Measurements from ENCODE around the gene MMS22L.

MMS22L gene, protein sequence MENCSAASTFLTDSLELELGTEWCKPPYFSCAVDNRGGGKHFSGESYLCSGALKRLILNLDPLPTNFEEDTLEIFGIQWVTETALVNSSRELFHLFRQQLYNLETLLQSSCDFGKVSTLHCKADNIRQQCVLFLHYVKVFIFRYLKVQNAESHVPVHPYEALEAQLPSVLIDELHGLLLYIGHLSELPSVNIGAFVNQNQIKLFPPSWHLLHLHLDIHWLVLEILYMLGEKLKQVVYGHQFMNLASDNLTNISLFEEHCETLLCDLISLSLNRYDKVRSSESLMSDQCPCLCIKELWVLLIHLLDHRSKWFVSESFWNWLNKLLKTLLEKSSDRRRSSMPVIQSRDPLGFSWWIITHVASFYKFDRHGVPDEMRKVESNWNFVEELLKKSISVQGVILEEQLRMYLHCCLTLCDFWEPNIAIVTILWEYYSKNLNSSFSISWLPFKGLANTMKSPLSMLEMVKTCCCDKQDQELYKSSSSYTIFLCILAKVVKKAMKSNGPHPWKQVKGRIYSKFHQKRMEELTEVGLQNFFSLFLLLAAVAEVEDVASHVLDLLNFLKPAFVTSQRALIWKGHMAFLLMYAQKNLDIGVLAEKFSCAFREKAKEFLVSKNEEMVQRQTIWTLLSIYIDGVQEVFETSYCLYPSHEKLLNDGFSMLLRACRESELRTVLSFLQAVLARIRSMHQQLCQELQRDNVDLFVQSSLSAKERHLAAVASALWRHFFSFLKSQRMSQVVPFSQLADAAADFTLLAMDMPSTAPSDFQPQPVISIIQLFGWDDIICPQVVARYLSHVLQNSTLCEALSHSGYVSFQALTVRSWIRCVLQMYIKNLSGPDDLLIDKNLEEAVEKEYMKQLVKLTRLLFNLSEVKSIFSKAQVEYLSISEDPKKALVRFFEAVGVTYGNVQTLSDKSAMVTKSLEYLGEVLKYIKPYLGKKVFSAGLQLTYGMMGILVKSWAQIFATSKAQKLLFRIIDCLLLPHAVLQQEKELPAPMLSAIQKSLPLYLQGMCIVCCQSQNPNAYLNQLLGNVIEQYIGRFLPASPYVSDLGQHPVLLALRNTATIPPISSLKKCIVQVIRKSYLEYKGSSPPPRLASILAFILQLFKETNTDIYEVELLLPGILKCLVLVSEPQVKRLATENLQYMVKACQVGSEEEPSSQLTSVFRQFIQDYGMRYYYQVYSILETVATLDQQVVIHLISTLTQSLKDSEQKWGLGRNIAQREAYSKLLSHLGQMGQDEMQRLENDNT

DNA sequence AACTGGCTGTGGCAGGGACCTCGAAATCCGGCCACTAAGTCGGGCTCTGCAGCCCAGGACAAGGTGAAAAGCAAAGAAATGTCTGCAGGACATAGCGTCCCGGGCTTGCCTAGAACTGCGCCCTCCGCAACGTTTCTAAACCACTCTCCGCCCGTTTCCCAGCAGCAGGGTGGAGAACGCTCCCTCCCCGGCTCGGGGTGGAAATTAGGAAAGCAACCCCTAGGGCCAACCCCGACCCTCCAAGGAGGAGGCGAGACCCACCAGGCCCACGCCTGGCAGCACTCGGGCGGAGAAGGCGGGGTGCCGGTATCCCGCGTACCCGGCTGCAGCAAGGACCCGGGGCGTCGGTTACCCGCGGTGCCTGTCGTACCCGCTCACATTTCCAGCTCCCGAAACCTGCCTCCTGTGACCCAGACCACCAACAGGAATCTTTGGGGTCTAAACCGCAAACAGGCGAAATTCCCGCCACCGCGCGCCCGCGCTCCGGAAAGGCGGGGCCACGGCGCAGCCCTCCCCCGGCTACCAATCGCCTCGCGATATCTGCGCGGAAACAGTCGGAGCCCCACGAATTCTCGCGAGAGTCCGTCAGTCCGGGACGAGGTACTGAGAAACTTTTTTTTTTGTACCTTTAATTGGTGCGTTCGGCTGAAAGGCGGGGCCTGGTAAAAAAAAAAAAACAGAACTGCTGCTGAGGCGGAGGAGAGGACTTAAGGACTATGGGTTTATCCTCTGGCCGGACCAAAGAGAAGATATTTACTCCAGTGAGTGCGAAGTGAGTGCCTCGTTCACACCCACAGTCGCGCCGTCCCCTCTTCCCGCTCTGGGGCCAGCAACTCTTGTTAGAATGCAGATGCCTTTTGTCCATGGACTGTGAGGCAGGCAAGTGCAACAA lies at the start of gene MMS22L:
Gene MMS22L, minus strand, starts transcription at position 491 of the 892 bp plus-strand sequence. CDS start 739 bp downstream, outside the sequence.
- peak; percentile 92 to 95 for DNase-seq

DNA sequence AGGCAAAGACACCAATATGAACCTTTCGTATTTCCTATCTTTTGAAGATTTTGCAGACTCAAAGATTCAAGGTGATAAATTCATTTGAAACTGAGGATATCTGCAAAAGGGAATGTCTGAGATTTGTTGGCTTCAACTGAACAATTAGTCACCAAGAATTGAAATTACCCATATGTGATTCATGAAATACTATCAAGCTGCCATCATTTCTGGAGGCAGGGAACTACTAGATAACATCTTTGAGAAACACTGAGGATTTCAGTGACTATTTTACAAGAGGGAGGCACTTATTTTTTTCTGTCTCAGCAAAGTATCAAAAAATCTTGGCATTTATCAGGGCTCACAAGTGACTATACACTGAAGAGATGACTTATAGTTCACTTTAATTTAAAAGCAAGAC lies 39.8 kb upstream of the MMS22L start:
- DNase-seq = no peak

DNA sequence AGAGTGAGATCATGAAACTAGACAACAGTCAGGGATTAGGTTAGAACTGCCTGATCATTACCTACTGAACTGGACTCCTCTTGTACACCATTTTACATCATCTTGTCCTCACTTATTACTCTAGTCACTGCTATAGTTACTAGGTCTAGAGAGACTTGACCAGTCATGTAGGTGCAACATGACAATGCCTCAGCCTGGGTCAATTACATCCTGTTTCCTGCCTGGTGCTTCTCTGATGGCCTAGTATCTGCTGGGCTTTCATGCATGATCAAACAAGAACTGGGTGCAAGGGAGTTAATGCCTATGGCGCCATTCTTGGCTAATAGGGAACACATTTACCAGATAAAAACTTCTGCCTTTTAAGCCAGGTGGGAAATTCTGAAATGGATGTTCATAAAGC lies 39.2 kb upstream of the MMS22L start:
- DNase-seq = no peak

DNA sequence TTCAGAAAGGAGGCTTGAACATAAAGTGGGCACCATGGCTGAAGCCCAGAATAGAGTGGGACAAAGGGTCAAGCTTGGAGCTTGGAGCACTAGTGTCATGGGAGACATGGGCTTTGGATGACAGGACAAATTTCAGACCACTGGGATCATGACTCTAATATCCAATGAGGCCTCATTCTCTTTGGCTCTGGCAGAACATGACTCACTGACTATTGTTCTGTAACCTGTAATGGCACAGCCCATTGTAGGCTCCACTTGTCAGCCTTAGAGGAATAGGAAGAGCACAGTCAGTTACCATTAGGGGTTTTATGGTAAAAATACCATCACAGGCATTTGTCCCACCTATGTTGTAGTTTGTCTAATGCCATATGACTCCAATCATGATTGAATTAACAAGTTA lies 34.0 kb upstream of the MMS22L start:
- no peak for DNase-seq

DNA sequence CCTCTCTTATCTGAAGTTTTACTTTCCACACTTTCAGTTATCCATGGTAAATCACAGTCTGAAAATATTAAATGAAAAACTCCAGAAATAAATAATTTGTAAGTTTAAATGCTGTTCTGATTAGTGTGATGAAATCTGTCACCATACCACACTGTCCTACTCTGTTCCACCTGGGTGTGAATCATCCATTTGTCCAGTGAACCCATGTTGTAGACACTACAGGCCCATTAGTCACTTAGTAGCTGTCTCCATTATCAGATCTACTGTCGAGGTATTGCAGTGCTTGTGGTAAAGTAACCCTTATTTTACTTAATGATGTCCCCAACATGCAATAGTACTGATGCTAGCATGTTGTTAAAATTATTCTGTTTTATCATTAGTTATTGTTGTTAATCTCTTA lies 29.2 kb upstream of the MMS22L start:
- DNase-seq = no peak

DNA sequence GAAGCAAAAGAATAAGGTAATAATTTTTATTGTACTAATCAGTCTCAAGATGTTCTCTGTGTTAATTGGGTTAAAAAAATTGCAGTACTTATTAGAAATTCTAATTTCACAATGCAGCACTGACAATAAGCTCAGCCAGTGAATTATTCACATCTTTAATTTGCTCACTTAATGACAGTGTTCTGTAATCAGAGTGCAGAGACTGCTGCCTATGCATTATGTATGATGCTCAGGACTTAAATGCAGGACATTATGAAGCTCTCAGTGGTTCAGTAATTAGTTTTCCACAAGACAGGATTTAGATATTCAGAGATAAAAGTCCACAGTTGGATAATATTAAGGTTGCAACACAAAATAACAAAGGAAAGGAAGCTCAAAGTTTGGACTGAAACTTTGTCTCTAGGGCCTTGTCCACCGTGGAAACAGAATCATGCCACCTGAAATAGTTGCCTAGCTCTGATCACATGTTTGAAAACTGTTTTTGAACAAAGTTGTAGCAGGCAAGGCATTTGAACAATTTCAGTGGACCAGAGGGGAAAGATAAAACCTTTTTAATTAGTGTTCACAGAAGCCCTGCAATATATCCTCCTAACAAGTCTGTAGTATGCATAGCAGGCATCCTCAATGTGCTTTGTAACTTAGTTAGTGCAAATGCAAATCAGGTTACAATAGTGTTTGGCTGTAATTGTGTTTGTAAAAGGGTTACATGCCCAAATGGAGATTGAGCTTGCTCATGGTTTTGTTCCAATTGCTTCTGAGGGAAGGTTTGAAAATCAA lies 23.7 kb upstream of the MMS22L start:
- no peak for DNase-seq

DNA sequence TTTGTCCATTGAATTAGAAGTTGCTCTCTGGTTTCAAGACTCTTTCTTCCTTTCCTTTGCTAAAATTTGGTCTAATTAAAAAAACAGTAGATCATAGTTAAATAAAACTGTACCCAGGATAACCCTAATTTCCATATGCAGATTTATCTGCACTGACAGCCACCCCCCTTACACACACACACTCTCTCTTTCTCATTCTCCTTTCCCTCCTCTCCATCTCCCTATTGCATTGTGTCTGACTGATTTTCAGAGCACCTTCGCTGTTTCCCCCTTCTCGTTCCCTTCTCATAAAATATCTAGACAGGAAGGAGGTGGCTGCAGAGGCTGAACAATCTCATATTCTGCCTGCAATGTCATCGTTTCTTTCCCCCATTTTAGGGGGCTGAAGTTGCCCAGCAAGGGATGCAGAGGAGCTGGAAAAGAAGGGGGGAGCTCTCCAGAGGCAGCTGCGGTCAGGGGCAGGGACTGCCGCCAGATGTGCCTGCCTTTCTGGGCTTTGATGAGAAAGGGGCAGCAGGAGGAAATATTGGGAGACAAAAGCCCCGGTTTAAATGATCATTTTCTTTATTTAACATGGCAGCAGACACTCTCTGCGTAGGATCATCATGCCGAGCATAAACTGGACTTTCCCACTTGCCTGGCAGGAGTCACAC lies 22.5 kb upstream of the MMS22L start:
- no peak for DNase-seq

DNA sequence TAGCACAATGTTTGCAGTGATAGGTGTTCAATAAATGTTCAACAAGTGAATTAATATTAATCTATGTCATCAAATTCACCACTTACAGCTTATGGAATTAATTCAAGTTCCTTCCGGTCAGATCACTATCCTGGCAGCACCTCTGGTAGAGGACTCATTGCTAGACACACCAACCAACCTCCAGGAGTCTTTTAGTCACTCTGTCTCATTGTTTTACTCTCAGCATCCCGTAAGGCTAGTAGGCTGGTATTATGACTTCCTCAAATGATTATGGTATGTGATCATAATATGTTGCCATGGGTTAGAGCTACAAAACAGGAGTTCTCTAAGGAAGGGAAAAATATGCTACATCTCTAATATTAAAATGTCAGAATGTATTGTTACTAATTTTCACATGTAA lies 21.7 kb upstream of the MMS22L start:
- no peak for DNase-seq

DNA sequence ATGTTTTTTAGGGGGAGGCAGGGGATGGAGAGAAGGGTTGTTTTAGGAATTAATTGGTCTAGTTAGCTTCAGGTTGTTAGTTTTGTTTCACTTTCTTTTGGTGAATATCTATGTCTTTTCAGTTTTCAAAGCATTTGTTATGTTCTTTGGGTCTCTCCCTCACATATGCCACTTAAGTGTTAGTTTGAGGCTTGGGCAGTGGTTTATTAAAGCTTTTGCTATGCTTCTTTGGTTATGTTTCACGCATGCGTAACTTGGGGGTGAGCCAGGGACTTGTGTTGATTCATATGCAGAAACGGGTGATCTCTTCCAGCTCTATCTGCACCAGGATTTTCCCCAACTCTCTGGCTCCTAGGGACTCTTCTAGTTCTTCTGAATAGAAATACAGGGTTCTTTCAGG lies 11.4 kb upstream of the MMS22L start:
- no peak for DNase-seq

DNA sequence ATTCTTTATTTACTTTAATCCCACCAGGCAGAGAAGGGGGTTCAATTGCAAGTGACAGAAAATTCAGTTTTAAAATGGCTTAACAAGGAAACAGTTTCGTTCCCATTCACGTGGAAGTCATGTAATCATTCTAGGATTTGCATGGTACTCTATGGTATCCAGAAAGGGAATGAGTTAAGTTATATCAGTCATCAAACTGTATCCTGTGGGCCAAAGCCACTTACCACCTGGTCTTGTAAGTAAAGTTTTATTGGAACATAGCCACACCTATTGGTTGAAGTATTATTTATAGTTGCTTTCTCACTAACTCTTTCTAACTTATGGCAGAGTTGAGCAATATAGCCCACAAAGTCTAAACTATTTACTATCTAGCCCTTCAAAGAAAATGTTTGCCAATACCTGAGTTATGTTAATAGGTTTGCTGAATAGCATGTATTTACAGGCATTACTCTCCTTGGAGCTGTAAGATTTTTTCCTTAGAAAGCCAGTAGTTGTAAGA lies 10.2 kb upstream of the MMS22L start:
- DNase-seq = no peak

DNA sequence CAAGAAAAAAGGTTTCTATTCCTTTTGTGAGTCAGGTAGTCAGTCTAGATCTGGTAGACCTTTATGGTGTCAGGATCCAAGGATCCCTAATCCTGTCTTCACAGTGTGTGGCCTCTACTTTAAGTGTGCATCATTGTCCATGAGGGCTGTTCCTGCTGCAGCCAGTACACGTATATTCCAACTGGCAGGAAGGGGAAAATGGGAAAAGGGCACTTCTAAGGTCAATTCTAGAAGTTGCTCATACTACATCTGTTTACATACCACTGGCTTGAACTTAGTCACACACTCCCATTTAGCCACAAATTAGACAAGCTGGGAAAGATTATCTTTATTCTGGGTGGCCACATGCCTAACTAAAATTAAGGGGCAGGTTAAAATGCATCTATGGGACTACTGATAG lies 9.7 kb upstream of the MMS22L start:
- no peak for DNase-seq

DNA sequence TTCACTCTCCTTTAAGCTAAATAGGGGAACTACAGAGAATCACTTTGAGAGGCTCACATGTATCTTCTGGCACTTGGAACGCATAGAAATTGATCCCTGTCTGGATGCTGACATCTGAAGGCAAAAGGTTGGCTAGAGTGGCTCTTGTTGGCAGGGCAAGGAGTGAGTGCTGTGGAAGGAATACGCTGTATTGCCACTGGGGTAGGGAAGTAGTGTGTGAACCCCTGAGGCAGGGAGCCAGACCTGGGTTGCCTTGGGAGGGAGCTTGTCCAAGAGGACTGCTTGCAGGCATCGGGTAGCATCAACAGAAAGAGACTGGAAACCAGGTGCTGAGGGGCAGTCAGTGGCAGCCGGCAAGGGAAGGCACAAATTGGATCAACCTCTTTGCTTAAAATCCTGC lies 8.9 kb upstream of the MMS22L start:
- DNase-seq = no peak

DNA sequence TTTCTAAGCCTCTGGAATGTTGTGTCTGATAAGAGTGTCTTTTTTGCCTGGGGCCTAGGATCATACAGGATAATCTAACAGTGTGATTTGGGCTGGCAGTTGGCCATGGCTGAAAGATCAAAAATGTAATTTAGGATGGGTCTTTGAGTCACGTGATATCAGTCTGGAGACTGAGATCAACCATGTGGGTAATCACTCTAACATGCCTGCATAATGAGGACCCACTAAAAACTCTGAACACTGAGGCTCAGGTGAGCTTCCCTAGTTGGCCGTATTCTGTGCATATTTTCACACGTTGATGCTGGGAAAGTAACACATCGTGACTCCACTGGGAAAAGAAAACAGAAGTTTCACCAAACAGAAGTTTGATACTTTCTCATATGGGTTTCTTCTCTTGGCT lies 6.3 kb upstream of the MMS22L start:
- DNase-seq = no peak

DNA sequence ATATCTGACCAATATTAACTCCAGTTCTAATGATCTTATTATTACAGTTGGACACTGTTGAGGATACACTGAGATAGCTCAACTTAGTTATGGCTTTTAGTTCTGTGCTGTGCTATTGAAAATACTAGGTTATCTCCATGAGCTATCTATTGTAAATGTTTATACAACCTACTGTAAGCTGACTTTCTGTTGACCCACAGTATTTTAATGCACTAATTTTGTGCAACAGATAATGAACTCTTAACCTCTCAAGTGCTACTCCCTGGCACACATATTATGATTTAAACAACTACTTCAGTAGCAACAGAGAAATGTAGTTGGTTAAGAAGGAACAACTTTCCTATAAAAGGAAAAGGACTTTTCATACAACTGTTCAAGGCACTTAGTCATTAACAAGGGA lies 5.2 kb upstream of the MMS22L start:
- no peak for DNase-seq

DNA sequence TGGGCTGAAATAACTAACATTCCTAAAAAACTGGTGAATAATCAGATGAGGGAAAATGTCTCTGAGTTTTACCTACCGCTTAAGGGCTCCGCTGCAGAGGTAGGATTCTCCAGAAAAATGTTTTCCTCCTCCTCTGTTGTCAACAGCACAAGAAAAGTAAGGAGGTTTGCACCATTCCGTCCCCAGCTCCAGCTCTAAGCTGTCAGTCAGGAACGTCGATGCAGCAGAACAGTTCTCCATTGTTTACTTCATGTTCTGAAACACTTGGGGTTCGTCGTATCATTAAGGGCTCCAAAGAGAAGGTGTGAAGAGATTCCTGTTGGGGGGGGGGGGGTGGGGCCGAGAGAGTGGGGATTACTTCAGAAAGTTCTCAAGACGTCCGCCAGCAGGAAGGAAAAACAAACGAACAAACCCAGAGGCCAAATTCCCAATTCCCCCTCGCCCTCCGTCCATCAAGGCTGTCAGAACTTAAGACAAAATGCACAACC lies 734 bp downstream of the MMS22L start:
- DNase-seq = no peak

DNA sequence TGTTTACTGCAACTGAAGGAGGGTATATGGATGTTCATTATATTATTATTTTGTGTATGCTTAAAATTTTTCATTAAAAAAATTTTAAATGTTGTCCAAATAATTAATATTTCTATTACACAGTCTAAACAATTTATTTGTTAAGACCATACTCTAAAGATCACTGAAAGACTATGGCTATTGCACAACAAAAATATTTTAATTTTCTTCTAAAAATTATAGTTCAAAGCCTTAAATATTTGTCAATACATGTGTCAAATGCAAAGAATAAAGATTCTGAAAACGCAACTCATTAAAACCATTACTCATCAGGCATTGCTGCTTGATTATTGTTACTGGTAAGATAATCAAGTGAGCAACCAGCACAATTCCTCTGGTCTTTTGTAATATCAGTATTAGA lies 2.2 kb downstream of the MMS22L start:
- no peak for DNase-seq

DNA sequence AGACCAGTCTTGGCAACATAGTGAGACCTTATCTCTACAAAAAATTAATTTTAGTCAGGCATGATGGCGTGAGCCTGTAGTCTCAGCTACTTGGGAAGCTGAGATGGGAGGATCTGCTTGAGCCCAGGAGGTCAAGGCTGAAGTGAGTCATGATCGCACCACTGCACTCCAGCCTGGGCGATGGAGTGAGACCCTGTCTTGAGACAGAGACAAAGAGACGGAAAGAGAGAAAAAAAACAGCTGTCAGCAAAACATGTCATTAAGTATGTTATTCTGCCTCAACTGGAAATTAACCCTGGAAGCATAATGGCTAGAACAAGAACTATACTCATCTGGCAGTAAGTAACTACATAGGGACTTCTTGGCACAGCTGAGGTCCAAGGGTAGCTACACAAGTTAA lies 7.2 kb downstream of the MMS22L start:
- no peak for DNase-seq

DNA sequence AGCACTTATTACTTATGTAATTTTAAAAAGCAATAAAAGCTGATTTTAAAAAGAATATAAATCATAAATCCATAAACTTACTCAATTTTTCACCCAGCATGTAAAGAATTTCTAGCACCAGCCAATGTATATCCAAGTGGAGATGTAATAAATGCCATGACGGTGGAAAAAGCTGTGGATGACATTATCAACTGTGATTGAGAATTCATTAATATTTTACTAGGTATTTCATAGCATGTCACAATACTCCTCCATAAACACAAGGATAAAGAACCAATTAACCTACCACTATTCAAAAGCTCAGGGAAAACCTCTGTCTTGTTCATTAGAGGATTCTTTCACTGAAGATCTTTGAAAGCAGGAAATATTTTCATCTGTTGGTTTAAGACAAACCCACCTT lies 13.2 kb downstream of the MMS22L start:
- no peak for DNase-seq

DNA sequence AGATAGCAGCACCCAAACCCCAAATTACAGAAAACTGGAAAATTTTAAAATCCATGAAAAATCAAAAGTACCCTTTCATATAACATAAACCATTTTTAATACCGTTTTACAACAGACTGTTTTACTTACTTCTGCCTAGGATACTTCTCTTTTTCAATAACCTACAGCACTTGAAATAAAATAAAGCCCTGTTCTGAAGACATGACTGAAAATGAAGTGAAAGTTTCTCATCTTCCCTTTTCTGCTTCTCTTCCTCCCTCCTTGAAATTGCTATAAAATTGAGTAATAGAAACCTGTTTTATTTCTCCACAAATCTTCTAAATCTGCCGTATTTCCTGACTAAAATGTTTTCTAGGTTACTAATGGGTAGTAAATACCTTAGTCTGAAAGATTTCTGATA lies 20.3 kb downstream of the MMS22L start:
- no peak for DNase-seq

DNA sequence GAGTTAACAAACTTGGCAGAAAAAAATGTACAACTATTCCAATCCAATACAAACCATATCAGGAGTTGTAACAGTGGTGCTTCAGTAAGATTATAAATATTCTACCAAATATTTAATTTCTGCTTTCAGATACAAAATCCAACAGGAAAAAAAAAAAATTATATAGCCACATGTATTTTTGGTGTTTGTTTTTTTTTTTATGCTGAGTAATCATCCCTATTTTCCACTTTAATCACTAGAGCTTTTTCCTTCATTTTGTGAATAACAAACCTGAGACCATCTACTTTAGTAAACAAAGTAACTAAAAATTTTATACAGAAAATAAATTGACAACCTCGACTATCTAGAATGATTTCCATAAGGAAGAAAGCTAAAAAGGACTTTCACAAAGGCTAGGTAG lies 36.2 kb downstream of the MMS22L start:
- no peak for DNase-seq

DNA sequence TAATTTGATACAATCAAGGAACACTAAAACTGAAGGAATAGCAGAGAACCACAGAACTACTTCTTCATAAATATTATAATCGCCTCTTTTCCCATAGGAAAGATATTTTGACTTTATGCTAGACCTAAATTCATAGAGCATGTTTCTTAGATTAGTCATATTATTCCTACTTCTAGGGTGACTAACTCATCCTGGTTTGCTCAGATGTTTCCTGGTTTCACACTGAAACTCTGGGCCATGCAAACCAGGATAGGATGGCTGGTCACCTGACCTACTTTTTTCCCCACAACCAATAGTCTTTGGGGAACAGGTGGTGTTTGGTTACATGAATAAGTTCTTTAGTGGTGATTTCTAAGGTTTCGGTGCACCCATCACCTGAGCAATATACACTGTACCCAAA lies 42.8 kb downstream of the MMS22L start:
- no peak for DNase-seq

All from SHP77 (cell line).